ENCODE data around the gene NEK4.

The NEK4 gene

GRCh38 chr3:52697632-52697965 lies 73.1 kb downstream of the NEK4 start:
- no peak for DNase-seq (ENCODE audit: low read depth)
- no peak overlapping the region for H3K4me3 ChIP-seq (ENCODE audit: low read depth, low read length)
- TF ChIP-seq CTCF (IDR thresholded peaks at IDR 0.05; ENCODE audit: low read depth, low read length, missing control alignments) = no peak

GRCh38 chr3:52696830-52697631 lies 73.7 kb downstream of the NEK4 start:
- no peak for DNase-seq (ENCODE audit: low read depth)
- no peak overlapping the region for H3K4me3 ChIP-seq (ENCODE audit: low read depth, low read length)
- TF ChIP-seq CTCF (IDR thresholded peaks at IDR 0.05; ENCODE audit: low read depth, low read length, missing control alignments) = no peak

GRCh38 chr3:52695798-52696671 lies 74.7 kb downstream of the NEK4 start:
- DNase-seq (ENCODE audit: low read depth) = no peak
- H3K4me3 ChIP-seq (ENCODE audit: low read depth, low read length) = no peak overlapping the region
- no peak for TF ChIP-seq CTCF (IDR thresholded peaks at IDR 0.05; ENCODE audit: low read depth, low read length, missing control alignments)

GRCh38 chr3:52694528-52695189 lies 76.1 kb downstream of the NEK4 start:
- DNase-seq (ENCODE audit: low read depth) = no peak
- H3K4me3 ChIP-seq (ENCODE audit: low read depth, low read length) = no peak overlapping the region
- no peak for TF ChIP-seq CTCF (IDR thresholded peaks at IDR 0.05; ENCODE audit: low read depth, low read length, missing control alignments)

- TF ChIP-seq CTCF (IDR thresholded peaks at IDR 0.05; ENCODE audit: low read depth, low read length, missing control alignments) = no peak
- no peak overlapping the region for H3K4me3 ChIP-seq (ENCODE audit: low read depth, low read length)
- no peak for DNase-seq (ENCODE audit: low read depth)
Observed at GRCh38 chr3:52693071-52693470, 77.7 kb downstream of the NEK4 start.

- DNase-seq (ENCODE audit: low read depth) = no peak
- no peak overlapping the region for H3K4me3 ChIP-seq (ENCODE audit: low read depth, low read length)
- TF ChIP-seq CTCF (IDR thresholded peaks at IDR 0.05; ENCODE audit: low read depth, low read length, missing control alignments) = no peak
Observed at GRCh38 chr3:52690560-52690959, 80.2 kb downstream of the NEK4 start.

Data from GM12864 (cell line).